Hematopoietic multipotent progenitor cell treated with erythropoietin and hydrocortisone succinate and interleukin-3 and kit ligand, for 17 days (in vitro differentiated cells): ENCODE results near the gene GPR108.
"Not testable (repeated sequence)": the region's sequence is repeated elsewhere in the genome, so short reads cannot be mapped to it uniquely, and the experiment has no call there.

ENCODE experiments used
- DNase-seq: peaks from one replicate; pipeline ENCODE4 v3.0.0-alpha.2; 2015; ENCODE audit warnings: low spot score

The GPR108 gene

DNA sequence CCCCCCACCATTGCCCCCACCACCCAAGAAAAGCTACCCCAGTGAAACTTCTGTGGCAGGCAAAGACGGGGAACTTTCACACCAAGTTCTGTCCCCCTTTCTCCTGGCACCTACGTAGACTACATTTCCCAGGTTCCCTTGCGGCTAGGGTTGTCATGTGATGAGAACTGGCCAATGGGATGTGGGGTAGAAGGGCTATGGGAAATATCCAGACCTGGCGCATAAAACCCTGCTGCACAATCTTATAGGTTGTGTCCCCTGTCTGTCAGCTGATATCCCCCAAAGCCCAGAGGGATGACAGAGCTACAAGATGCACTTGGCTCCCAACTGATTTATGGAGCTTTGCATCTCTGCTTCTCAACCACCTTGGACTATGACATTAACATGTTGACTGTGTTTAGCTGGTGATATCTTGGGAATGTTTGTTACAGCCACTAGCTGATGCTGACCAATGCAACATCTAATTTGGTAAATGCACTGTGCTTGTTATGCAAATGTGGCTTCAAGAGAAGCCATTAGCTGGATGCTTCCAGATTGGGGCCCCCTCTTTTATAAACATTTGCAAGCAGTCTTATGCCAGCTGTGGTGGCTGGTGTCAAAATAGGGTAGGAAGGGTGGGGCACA lies 23.8 kb upstream of the GPR108 start:
- no peak for DNase-seq

DNA sequence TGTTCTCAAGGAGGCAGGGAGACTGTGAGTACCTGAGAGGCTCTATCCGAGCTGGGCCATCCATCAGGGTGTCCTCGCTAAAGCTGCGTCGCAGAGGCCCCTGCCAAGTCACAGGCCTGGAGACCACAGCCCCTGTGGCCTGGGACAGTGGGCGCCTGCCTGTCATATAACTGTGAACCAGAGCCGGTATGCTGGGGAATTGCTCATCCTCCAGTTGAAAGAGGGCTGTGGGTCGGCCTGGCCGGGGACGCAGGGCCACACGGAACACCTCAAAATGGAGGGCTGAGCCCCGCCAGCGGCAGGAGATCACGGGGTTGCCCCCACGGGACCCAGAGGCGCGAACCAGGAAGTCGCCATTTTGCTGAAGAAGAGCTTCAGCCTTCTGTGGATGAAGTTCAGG lies 23.2 kb upstream of the GPR108 start:
- no peak for DNase-seq

DNA sequence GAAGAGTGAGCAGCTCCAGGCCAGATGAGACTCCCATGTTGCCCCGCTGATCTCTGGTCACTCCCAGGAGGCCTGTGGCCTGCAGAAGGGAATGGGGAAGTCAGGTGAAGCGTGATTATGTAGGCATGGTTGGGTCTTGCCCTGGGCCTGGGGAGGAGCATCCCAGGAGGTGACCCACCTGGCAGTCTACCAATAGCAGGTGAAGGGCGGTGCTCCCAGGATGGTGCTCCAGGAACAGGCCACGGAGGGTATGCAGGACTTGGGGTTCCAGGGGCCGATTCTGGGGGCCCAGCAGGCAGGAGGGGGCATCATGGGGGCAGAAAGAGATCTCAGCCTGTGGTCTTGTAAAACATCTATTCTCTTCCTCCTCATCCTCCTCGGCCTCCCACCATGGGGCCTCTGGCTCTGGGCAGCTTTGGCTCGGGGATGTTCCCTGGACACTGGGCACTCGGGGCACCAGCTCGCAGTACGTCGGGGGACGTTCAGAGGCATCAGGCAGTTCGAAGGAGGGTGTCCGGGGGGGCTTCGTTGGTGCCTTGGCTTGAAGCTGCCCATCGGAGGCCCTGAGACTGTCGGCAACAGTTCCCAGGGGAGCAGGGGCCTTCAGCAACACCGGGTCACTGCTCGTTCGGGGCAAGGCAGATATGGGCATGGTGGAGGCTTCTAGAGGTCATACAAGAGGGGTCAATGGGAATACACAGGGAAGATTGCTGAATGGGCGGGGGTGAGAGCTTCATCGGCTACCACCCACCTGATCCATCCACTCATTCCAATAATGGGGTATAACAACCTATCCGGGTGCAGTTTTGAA lies 17.5 kb upstream of the GPR108 start:
- no peak for DNase-seq

DNA sequence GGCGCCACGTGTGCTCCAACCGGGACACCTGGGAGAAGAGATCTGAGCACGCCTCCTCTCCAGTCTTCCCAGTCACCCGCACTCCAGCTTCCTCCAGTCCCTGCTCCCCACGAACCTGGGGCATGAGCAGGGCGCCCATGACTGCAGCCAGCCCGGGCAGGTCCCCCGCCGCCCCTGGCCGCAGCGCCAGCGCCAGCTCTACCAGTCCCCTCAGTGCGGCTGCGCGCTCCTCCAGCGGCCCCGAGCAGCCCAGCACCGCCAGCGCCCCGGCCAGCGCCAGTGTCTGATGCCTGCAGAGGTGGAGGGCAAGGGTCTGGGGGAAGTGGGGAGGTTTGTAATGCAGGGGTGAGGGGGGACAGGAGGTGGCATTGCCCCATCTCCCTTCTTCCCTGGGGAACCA lies 16.8 kb upstream of the GPR108 start:
- DNase-seq: no peak

DNA sequence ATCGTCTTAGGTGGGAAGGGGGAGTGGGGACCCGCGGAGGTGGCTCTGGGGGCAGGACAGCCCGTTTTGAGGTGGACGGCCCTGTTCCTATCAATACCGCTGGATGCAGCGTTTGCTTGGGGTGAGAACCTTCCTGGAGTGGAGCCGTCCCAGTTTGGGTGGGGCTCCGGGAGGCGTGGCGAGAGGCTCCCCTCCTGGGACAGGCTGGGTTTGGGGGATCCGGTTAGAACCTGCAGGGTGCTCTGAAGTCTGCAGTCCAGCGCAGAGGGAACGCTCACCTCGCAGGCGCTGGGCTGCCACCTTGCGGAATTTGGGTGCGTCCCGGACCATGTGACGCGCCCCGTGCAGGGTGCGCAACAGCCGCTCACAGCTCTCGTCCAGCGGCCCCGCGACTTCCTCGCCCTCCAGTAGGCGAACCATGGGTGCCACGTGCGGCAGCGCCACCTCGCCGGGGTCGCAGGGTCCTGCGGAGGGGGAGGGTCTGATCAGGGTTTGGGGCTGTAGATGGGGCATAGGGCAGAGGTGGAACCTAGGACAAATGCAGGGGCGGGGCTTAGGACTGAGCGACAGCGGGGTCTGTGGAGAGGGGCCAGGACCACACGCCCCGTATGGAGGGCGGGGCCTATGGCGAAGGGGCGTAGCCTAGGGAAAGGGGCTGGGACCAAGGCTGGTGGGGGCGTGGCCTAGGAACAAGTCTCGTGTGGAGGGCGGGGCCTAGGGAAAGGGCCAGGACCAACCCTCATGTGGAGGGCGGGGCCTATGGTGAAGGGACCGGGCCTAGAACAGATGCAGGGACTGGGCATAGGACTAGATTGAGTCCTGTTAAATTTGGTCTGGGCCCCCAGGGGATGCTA lies 16.0 kb upstream of the GPR108 start:
- peak; percentile 91 for DNase-seq

DNA sequence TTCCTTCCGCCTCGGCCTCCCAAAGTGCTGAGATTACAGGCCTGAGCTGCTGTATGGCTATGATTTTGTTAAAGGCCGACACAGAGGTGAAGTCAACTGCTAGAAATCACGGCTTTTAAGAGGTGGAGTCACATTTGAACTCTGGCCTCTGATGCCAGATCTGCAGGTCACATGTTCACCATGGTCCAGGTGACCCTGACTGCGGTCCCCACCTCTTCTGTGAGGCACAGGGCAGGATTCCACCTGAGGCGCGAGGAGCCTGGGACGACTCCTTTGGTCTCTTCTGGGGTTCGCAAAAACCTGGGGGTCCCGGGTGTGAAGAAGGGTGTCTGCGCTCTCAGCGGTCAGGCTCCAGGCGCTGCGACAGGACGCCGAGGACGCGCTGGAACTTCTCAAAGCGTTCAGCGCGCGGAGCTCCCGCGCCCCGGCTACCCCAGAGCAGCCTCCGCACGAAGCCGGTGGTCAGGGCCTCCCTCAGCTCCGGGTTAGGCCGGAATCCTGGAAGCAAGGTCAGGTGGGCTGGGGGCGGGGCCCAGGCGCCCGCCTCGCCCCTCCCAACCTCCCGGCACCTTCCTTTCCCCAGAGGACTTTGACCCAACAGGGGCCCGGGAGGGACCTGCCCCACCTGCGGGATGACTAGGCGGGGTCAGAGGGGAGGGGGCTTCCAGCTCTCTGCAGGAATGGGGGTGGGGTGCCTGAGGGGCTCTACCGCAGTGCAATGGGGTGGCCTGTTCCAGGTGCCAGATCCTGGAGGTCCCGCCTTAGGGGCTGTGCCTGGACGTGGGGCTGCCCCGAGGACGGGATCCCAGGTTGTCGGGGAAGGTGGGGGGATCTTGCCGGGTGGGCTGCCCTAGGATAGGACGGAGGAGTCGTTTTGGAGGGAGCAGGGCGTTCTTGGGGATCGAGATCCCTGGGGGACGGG lies 15.1 kb upstream of the GPR108 start:
- DNase-seq: no peak

DNA sequence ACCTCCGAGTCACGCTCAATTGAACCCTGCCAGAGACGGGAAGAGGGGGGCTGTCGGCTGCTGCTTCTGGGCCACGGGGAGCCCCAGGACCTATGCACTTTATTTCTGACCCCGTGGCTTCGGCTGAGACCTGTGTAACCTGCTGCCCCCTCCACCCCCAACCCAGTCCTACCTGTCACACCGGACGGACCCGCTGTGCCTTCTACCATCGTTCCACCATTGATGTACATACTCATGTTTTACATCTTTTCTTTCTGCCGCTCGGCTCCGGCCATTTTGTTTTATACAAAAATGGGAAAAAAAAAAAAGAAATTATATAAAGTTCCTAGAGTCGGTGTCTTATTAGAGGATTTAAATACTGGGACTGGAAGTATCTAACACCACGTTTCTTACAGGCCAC lies 13.8 kb upstream of the GPR108 start:
- DNase-seq: no peak

DNA sequence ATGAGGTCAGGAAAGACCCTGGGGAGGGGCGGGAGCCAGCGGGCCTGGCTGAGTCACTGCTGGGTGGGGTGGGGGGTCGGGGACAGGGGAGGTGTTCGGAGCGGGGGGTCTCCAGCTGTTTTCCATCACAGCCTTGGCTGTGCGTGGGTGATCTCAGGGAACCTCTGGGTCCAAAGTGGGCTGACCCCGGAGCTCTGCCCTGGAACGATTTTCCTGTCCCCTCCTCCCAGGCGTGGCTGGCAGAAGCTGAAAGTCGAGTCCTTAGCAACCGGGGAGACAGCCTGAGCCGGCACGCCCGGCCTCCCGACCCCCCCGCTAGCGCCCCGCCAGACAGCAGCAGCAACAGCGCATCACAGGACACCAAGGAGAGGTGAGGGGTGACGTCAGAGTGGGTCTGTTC lies 12.7 kb upstream of the GPR108 start:
- DNase-seq: no peak

DNA sequence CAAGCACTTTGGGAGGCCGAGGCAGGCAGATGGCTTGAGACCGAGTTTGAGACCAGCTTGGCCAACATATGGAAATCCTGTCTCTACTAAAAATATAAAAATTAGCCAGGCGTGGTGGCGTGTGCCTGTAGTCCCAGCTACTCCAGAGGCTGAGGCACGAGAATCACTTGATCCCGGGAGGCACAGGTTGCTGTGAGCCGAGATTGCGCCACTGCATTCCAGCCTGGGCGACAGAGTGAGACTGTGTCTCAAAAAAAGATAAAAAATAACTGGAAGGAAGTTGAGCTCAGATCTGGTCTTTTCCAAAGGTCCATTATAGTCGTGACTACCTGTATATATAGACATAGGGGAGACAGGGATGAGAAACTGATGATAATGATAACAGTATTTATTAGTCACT lies 11.2 kb upstream of the GPR108 start:
- not testable (repeated sequence) for DNase-seq

DNA sequence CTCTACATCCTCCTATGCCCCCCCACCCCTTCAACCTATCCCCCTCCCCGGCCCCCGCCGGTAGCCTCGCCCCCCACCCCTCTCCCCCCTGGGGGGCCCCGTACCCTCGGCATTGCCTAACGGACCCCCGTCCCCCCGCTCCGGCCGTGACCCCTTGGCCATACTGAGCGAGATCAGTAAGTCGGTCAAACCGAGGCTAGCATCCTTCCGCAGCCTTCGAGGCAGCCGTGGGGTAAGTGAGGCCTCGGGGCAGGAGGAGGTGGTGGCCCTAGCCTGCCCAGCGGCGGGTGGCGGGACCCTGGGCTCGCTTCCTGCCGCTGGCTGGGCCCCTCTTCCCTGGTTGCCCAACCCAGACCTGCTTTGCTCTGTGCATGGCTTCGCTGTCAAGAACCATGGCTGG lies 8.6 kb upstream of the GPR108 start:
- DNase-seq: no peak

DNA sequence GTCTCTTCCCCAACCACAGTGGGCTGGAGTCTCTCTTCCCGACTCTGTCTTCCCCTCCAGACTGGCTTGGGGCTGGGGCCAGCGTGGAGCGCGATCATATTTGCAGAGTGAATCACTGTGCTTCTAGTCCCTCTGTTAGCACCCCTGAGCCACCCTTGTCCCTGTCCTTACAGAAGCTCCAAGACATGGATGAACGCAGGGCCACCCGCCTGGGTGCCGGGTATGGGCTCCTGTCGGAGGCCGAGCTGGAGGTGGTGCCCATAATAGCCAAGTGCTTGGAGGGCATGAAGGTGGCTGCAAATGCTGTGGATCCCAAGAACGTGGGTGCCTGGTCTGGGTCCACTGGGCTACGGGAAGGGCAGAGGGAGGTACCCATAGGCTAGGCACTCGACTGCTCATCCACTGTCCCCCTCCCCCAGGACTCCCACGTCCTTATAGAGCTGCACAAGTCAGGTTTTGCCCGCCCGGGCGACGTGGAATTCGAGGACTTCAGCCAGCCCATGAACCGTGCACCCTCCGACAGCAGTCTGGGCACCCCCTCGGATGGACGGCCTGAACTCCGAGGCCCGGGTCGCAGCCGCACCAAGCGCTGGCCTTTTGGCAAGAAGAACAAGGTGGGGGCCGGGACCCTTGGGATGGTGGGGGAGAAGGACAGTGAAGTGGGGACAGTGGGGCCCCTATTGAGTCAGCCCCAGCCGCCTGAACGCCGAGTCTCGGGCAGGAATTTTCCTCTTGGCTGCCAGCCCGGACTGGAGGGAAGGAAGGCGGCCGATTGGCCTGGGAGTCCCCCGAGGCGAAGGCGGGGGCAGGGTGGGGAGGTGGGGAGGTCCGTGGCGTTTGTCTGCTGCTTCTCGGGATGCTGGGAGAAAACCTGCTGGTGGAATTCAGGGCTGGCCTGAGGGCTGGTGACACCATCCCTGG lies 7.3 kb upstream of the GPR108 start:
- DNase-seq: no peak

DNA sequence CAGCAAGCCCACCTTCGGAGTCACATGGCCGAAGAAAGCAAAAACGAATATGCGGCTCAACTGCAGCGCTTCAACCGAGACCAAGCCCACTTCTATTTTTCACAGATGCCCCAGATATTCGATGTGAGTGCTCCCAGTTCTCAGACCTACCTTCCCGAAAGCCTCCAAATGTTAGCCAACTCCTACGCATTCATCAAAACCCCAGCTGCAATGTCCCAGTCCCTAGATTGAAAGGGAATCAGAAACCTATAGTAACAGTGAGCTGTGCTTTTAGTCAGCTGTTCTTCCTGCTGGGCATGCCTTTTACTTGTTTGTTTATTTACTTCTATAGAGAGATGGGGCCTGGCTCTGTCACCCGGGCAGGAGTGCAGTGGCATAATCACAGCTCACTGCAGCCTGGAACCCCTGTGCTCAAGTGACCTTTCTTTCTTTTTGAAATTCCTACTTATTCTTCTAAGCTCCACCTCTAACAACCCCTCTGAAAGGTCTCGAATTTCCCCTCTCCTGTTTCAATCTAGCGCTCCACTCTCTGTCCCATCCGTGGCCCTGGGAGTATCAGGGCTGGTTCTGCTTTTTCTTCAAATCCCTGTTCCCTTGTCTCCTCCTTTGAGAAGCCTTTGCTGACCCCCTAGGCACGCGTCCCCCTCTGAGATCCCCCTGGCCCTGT lies 6.5 kb upstream of the GPR108 start:
- DNase-seq: no peak

DNA sequence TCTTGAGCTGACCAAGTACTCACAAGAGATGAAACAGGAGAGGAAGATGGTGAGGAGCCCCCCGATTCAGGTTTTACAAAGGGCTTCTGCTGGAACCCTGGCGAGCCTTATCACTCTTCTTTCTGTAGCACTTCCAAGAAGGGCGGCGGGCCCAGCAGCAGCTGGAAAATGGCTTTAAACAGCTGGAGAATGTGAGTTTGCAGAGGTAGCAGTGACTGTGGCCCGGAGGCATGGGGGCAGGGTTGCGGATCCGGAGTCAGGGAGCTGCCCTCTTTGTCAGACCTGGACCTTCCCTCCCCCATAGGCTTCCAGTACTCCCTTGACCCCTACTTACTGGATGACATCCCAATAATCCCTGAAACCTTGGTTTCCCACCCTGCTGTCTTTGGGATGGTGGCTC lies 5.7 kb upstream of the GPR108 start:
- no peak for DNase-seq

DNA sequence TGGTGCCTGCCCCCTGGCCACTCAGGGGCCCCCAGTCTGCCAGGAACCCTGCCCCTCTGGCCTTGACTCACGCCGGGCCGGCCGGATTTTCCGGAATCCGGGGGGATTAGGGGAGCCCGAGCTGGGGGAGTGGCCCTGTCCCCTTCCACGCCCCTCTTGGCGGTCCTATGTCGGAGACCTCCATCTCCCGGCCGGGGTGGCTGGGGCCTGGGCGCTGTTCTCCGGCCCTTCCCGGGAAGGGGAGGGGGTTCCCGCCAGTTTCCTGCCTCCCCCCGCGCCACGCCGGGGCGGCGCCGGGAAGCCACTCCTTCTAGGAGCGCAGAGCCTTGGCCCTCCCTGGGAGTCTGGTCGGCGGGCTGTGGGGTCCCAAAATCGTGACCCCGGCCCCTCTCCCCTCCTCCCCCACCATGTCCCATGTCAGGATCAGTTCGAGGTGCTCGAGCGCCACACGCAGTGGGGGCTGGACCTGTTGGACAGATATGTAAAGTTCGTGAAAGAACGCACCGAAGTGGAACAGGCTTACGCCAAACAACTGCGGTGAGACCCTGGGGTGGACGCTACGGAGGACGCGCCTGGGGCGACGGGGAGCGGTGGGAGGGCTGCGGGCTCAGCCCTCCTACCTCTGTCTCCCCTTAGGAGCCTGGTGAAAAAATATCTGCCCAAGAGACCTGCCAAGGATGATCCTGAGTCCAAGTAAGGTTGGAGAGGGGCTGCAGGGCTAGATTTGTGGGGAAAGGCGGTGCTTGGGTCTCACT lies 3.4 kb upstream of the GPR108 start:
- DNase-seq: no peak

DNA sequence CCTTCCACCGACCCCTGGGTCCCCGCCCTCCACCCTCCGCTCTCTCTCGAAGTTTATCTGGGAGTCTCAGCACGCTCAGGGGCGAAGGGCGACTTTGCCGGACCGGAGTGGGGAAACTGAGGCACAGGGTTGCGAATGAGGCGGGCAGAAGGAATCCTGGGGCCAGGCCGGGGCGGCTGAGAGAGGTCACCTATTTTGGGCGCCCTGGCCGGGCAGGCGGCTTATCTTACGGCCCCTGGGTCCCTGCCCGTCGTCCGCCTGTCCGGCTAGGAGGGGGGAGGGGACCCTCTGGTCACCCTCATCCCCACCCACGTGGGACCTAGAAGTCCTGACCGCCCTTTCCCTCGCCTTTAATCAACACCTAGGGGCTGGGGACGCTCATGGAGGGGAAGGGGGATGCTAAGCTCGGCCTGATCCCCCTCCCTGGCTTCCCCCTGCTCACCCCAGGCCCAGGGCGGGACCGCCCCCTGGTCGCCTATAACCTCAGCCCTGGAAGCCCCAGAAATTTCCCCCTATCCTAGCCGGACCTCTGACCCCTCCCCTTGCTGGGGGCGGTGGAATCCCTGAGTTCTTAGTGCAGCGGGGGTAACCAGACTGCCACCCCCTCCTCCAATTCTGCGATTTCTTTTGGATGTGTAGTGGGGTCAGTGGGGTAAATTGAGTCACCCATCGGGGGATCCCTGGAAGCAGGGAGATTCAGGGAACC lies 2.7 kb upstream of the GPR108 start:
- no peak for DNase-seq

DNA sequence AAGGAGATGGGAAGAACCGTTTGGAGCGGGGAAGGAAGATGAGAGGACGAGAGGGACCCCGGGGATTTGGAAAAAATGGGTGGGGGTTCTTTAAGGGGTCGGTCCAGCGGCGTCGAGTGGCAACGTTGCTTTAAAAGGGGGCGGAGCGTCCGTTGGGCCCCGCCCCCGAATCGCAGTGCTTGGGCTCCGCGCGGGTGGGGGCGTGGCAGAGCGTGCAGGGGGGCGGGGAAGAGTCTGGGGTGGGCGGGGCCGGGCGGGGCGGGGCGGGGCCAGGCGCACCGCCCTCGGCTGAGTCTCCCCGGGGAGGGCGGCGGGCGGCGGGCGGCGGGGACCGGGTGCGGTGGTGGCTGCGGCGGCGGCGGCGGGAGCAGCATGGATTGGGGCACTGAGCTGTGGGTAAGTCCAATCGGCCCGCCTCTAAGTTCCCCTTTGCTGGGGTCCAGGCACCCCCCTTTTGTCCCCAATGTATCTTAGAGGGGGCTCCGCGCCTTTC lies 2.1 kb upstream of the GPR108 start, which contains the start of gene TRIP10:
Gene TRIP10 (plus strand): TSS at position 291 of the 493 bp plus-strand sequence. CDS start 82 bp downstream, at position 373.
- DNase-seq: peak; percentile 92

DNA sequence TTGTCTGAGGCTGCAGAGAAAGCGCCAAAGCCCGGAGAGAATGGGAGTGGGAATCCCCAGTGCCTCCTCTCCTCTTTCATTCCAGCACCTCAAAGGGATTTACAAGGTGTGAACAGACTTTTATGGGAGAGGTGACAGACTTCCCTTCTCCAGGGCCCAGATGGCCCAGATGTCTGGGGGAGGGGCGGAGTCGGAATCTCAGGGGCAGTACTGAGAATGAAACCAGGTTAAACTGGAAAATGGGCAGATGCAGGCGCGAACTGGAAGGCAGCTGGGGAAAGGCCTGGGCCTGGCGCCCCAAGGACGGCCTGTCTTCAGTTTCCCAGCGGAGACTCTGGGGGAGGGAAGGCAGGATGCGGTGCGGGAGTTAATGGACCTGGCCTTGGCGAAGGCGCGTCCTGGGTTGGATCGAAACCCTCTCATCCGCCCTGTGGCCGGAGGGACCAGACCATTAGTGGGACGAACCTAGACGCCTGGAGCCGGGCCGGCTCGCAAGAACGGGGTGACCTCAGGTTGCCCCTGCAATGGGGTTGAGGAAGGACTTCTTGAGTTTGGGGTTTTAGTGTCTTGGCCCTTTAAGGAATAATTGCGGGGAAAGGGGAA lies 1.5 kb upstream of the GPR108 start:
- no peak for DNase-seq
